Psoas muscle (tissue), 8 donors: ENCODE measurements around the gene LEMD1. TPM values are rescaled to one million over a fixed set of nuclear protein-coding genes. Genes with fewer than 3 reads are reported as not detected.

ENCODE experiments used
- ATAC-seq, 4 donors: fragments of 200-7000 bp; cut with Tn5 transposase; one replicate each; pipeline ENCODE4 v1.9.1; 2020; ENCODE audit warnings: moderate library complexity in 3 of 4, mild to moderate bottlenecking in 2 of 4
- DNase-seq, 2 donors: peaks; one replicate each; pipeline ENCODE4 v3.0.0-alpha.2; 2020
- H3K27ac ChIP-seq: fragments of 200-600 bp; one replicate; pipeline ENCODE4 v1.8.0; 2022
- H3K27me3 ChIP-seq, 3 donors: fragments of 200-600 bp in 1 of 3; one replicate each; pipeline versions ENCODE4 v1.6.1 to v1.8.0; 2013 to 2022; ENCODE audit warnings: low read length in 2 of 3, mild to moderate bottlenecking in 2 of 3, moderate library complexity in 1 of 3; ENCODE audit not compliant: insufficient read depth in 3 of 3
- H3K36me3 ChIP-seq, 2 donors: fragments of 200-600 bp in 1 of 2; one replicate each; pipeline versions ENCODE4 v1.6.1 to v1.8.0; 2013 to 2022; ENCODE audit warnings: low read depth in 1 of 2, mild to moderate bottlenecking in 1 of 2, moderate library complexity in 1 of 2; ENCODE audit not compliant: insufficient read depth in 1 of 2
- H3K4me1 ChIP-seq: fragments of 200-600 bp; one replicate; pipeline ENCODE4 v1.8.0; 2022
- H3K4me3 ChIP-seq: fragments of 200-600 bp; one replicate; pipeline ENCODE4 v1.8.0; 2022; ENCODE audit warnings: mild to moderate bottlenecking
- H3K9me3 ChIP-seq: fragments of 200-600 bp; one replicate; pipeline ENCODE4 v1.8.0; 2022
- CTCF ChIP-seq: fragments of 200-600 bp; IDR thresholded peaks from one replicate; pipeline ENCODE4 v1.8.0; 2022; ENCODE audit warnings: antibody characterized with exemption
- WGBS, 3 donors: extraction: QIAGEN DNeasy Blood & Tissue Kit; methylation state at CpG; one replicate each; pipeline versions ENCODE4 v1.1.6 to v1.1.7; 2013; 5-methylcytosine and 5-hydroxymethylcytosine counted together
- intact Hi-C, 2 donors: fragments of 100-400 bp; cut with DNase I; formaldehyde crosslinking; loops; one replicate each; pipeline versions ENCODE4 v1.11.0 to v1.14.2; 2022
- long read RNA-seq, 2 donors: library from polyadenylated mRNA; unstranded; transcript quantifications; one replicate each; pipeline ENCODE4 v2.0.0, GENCODE V29; 2021
- polyA plus RNA-seq, 3 donors: library from polyadenylated mRNA; stranded (reverse); fragments of 200-250 nt; gene quantifications; one replicate each; pipeline ENCODE4 v1.2.3, GENCODE V29; 2013
- total RNA-seq, 4 donors: library from RNA; stranded (reverse); fragmentation: NEBNext Ultra II Directional in 2 of 4; extraction: Animal tissue kit (Norgen Biotek cat#: 25700) in 2 of 4; gene quantifications; one replicate each; pipeline versions ENCODE4 v1.2.1 to v1.2.4, GENCODE V29; 2021 to 2023
- donor health status: healthy with polysubstance abuse.
- donor health status: DM: no; HTN: no; CAD: no; lungs with moderate emphysema.
- donor health status: Bipolar disorder and iron deficiency.
- donor health status: healthy.
- donor health status: DM: yes; HTN: yes; CAD: no.
- donor health status: DM: no; HTN: no; CAD: no.
- donor health status: DM: no; HTN: no; CAD: no.
- donor health status: DM: yes; HTN: yes; CAD: no.

LEMD1 gene
- total RNA-seq = not detected
- not detected for polyA plus RNA-seq
- long read RNA-seq, donor 1 = 0 reads
- long read RNA-seq, donor 2 = 0 reads

GRCh38 chr1:205421798-205422197 is at the start of gene LEMD1:
TSS of gene LEMD1 (minus strand) at chr1:205422056. CDS start at chr1:205420536, 1,520 bp downstream.
- H3K27me3 ChIP-seq = no peaks in the 10 kb centered on the region
- WGBS, 3 donors = 14 to 42% (median 38%) methylated on average over 2 of the region's 2 CpGs
- H3K36me3 ChIP-seq = no peaks in the 10 kb centered on the region
- H3K4me3 ChIP-seq = no peak within 1 kb of the TSS
- intact Hi-C loops = no loop called here
- no peak for TF ChIP-seq CTCF
- peak; percentile 61 to 92 (median 89) for ATAC-seq
- peak within 1 kb of the TSS; percentile 51 for H3K27ac ChIP-seq
- no peak for DNase-seq
- peaks cover 12% of the 10 kb centered on the region for H3K4me1 ChIP-seq
- H3K9me3 ChIP-seq = no peaks in the 10 kb centered on the region

- intact Hi-C loops = no loop called here
- DNase-seq = no peak
- ATAC-seq = no peak
- H3K9me3 ChIP-seq = no peaks in the 10 kb centered on the region
- H3K36me3 ChIP-seq = no peaks in the 10 kb centered on the region
- peaks cover 0 to 12% (median 0%) of the 10 kb centered on the region in 3 donors for H3K27me3 ChIP-seq
- H3K4me3 ChIP-seq = no peak overlapping the region
- TF ChIP-seq CTCF = no peak
- 79 to 82% (median 82%) methylated on average over 6 of the region's 6 CpGs for WGBS, 3 donors
- H3K27ac ChIP-seq = no peak overlapping the region
- no peaks in the 10 kb centered on the region for H3K4me1 ChIP-seq
Measured at GRCh38 chr1:205470131-205470530, 48.3 kb upstream of the LEMD1 start.

- 17 to 22% (median 17%) methylated on average over 7 of the region's 7 CpGs for WGBS, 3 donors
- Histone ChIP-seq H3K4me1 (no peaks in the 10 kb centered on the region), H3K27me3 (peaks cover 0 to 7% (median 0%) of the 10 kb centered on the region in 3 donors), H3K9me3 (no peaks in the 10 kb centered on the region), H3K36me3 (no peaks in the 10 kb centered on the region), H3K4me3 (no peak overlapping the region), H3K27ac (no peak overlapping the region)
- DNase-seq (no peak), ATAC-seq (no peak)
- intact Hi-C loops = no loop called here
- no peak for TF ChIP-seq CTCF
Measured at GRCh38 chr1:205466595-205467220, 44.9 kb upstream of the LEMD1 start.

- TF ChIP-seq CTCF = no peak
- WGBS, 3 donors = 43 to 81% (median 75%) methylated on average over 2 of the region's 2 CpGs
- intact Hi-C loops = no loop called here
- no peak for DNase-seq
- Histone ChIP-seq H3K4me3 (no peak overlapping the region), H3K4me1 (no peaks in the 10 kb centered on the region), H3K27me3 (peaks cover 0 to 20% (median 0%) of the 10 kb centered on the region in 3 donors), H3K36me3 (no peaks in the 10 kb centered on the region), H3K9me3 (no peaks in the 10 kb centered on the region), H3K27ac (no peak overlapping the region)
- ATAC-seq = no peak
Measured at GRCh38 chr1:205465392-205465791, 43.5 kb upstream of the LEMD1 start.
